ENCODE data around the gene MIPOL1. TPM values are rescaled to one million over a fixed set of nuclear protein-coding genes. Genes with fewer than 3 reads are reported as not detected.
"Not testable (repeated sequence)": the region's sequence is repeated elsewhere in the genome, so short reads cannot be mapped to it uniquely, and the experiment has no call there.

MIPOL1 gene
- total RNA-seq, 1 donor from 2014 or later, result 12.1 TPM

- peak; percentile 90 for TF ChIP-seq CTCF (IDR thresholded peaks at IDR 0.05; ENCODE audit: unreplicated experiment)
- Mint-ChIP-seq H3K36me3 (ENCODE audit: low read depth, unreplicated experiment) (peaks cover 4% of the 10 kb centered on the region), H3K4me3 (ENCODE audit: unreplicated experiment) (no peak overlapping the region), H3K27me3 (ENCODE audit: unreplicated experiment) (peaks cover 1% of the 10 kb centered on the region), H3K9me3 (ENCODE audit: unreplicated experiment) (peaks cover 6% of the 10 kb centered on the region), H3K4me1 (ENCODE audit: unreplicated experiment) (no peaks in the 10 kb centered on the region), H3K27ac (ENCODE audit: unreplicated experiment) (no peak overlapping the region)
- DNase-seq (ENCODE audit: low spot score), result peak; percentile 10
Measured at GRCh38 chr14:37230551-37231194, 32.9 kb downstream of the MIPOL1 start.

GRCh38 chr14:37232907-37233481 is 35.3 kb downstream of the MIPOL1 start:
- Mint-ChIP-seq H3K9me3 (ENCODE audit: unreplicated experiment) (no peaks in the 10 kb centered on the region), H3K36me3 (ENCODE audit: low read depth, unreplicated experiment) (no peaks in the 10 kb centered on the region), H3K27ac (ENCODE audit: unreplicated experiment) (no peak overlapping the region), H3K4me3 (ENCODE audit: unreplicated experiment) (no peak overlapping the region), H3K4me1 (ENCODE audit: unreplicated experiment) (no peaks in the 10 kb centered on the region), H3K27me3 (ENCODE audit: unreplicated experiment) (no peaks in the 10 kb centered on the region)
- TF ChIP-seq CTCF (IDR thresholded peaks at IDR 0.05; ENCODE audit: unreplicated experiment), result peak; percentile 78
- peak; percentile 48 for DNase-seq (ENCODE audit: low spot score)

GRCh38 chr14:37234222-37234621 is 36.5 kb downstream of the MIPOL1 start:
- Mint-ChIP-seq H3K36me3 (ENCODE audit: low read depth, unreplicated experiment) (no peaks in the 10 kb centered on the region), H3K27me3 (ENCODE audit: unreplicated experiment) (no peaks in the 10 kb centered on the region), H3K4me1 (ENCODE audit: unreplicated experiment) (no peaks in the 10 kb centered on the region), H3K4me3 (ENCODE audit: unreplicated experiment) (no peak overlapping the region), H3K9me3 (ENCODE audit: unreplicated experiment) (no peaks in the 10 kb centered on the region), H3K27ac (ENCODE audit: unreplicated experiment) (no peak overlapping the region)
- no peak for TF ChIP-seq CTCF (IDR thresholded peaks at IDR 0.05; ENCODE audit: unreplicated experiment)
- DNase-seq (ENCODE audit: low spot score), result no peak

- H3K27me3 Mint-ChIP-seq (ENCODE audit: unreplicated experiment); H3K4me3 Mint-ChIP-seq (ENCODE audit: unreplicated experiment); H3K36me3 Mint-ChIP-seq (ENCODE audit: low read depth, unreplicated experiment); H3K27ac Mint-ChIP-seq (ENCODE audit: unreplicated experiment); H3K9me3 Mint-ChIP-seq (ENCODE audit: unreplicated experiment); DNase-seq (ENCODE audit: low spot score); H3K4me1 Mint-ChIP-seq (ENCODE audit: unreplicated experiment): not testable (repeated sequence)
Measured at GRCh38 chr14:37236044-37236443, 38.3 kb downstream of the MIPOL1 start.

- Mint-ChIP-seq H3K9me3 (ENCODE audit: unreplicated experiment) (no peaks in the 10 kb centered on the region), H3K27me3 (ENCODE audit: unreplicated experiment) (peaks cover 2% of the 10 kb centered on the region), H3K27ac (ENCODE audit: unreplicated experiment) (no peak overlapping the region), H3K4me1 (ENCODE audit: unreplicated experiment) (no peaks in the 10 kb centered on the region), H3K4me3 (ENCODE audit: unreplicated experiment) (no peak overlapping the region), H3K36me3 (ENCODE audit: low read depth, unreplicated experiment) (no peaks in the 10 kb centered on the region)
- TF ChIP-seq CTCF (IDR thresholded peaks at IDR 0.05; ENCODE audit: unreplicated experiment), result no peak
- DNase-seq (ENCODE audit: low spot score), result no peak
Measured at GRCh38 chr14:37237094-37237493, 39.4 kb downstream of the MIPOL1 start.
